ENCODE data around the gene ZNF205. TPM values are rescaled to one million over a fixed set of nuclear protein-coding genes. Genes with fewer than 3 reads are reported as not detected.
"Not testable (repeated sequence)": the region's sequence is repeated elsewhere in the genome, so short reads cannot be mapped to it uniquely, and the experiment has no call there.

Gene ZNF205
- total RNA-seq, 2 donors from 2014 or later = not detected

- no peak for DNase-seq (ENCODE audit: low spot score)
- no peaks in the 10 kb centered on the region for H3K9me3 Mint-ChIP-seq
- ATAC-seq = no peak
- H3K4me1 Mint-ChIP-seq (ENCODE audit: low read depth in 2 of 2) = peaks cover 33 to 38% of the 10 kb centered on the region in 2 donors
- no peaks in the 10 kb centered on the region for H3K27me3 Mint-ChIP-seq
- no peak overlapping the region for H3K27ac Mint-ChIP-seq
- no peaks in the 10 kb centered on the region for H3K36me3 Mint-ChIP-seq
- no peak overlapping the region for H3K4me3 Mint-ChIP-seq
Observed at GRCh38 chr16:3161235-3162018, 49.0 kb downstream of the ZNF205 start.

DNA sequence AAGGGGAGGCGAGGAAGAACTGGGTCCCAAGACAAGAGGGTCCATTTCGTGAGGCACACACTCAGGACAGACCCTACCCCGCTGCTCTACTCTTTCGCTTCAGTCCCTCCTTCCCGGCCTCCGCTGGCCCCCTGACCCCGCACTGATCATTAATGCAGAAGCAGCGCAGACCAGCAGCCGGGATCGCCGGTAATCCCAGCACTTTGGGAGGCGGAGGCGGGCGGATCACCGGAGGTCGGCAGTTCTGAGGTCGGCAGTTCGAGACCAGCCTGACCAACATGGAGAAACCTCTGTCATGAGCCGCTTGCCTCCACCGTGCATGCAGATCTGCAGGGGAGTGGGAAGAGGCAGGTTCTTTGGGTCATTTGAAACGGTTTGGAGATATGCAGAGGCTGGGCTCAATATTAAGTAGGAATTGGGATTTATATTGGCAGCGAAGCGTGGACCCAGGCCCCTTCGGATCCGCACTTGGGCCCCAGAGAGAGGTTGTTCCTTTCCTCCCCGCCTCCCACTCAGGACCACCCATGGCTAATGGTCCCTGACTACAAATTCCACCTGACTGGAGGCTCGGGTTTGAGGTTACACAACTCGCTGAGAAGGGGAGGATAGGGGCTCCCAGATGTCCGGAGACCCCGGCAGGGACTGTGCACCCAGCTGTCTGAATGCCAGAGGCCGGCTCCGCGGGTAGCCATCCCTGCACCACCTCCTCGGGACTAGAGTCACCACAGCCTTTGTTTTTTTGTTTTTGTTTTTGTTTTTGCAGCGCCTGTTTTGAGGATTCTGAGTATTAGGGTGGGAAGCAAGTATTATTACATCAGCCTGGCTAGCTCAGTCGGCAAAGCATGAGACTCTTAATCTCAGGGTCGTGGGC is 52.0 kb downstream of the ZNF205 start:
- Mint-ChIP-seq H3K4me3 (no peak overlapping the region), H3K9me3 (no peaks in the 10 kb centered on the region)

DNA sequence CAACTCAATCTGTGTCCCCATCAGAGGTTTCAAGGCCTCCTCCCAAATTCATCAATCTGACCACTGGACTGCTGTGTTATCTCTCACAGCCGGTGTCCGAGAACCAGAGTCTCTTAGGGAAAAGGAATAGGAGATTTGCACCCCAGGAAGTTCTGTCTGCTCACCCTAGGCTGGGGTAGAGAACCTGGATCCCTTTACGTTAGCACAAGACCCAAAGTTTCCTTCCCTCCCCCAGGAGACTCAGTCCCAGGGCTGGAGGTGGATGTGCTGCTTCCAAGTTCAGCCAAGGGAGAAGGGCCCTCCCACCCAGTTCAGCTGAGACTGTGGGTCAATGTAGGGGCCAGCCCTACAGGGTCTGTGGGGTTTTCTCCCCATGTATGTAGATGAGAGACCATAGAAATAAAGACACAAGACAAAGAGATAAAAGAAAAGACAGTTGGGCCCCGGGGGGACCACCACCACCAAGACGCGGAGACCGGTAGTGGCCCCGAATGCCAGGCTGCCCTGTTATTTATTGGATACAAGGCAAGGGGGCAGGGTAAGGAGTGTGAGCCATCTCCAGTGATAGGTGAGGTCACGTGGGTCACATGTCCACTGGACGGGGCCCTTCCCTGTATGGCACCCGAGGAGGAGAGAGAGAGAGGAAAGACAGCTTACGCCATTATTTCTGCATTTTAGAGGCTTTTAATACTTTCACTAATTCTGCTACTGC is 52.9 kb downstream of the ZNF205 start:
- ATAC-seq (no peak), DNase-seq (ENCODE audit: low spot score) (no peak)
- peaks cover 9 to 14% of the 10 kb centered on the region in 2 donors for H3K4me1 Mint-ChIP-seq (ENCODE audit: low read depth in 2 of 2)
- H3K27me3 Mint-ChIP-seq = no peaks in the 10 kb centered on the region
- H3K4me3 Mint-ChIP-seq = peak overlapping the region; percentile 47
- H3K9me3 Mint-ChIP-seq = no peaks in the 10 kb centered on the region
- peak overlapping the region; percentile 27 to 89 for H3K27ac Mint-ChIP-seq
- H3K36me3 Mint-ChIP-seq = no peaks in the 10 kb centered on the region

More for the DNA sequence above, 52.0 kb downstream of the ZNF205 start:
- no peak for DNase-seq (ENCODE audit: low spot score)
- no peaks in the 10 kb centered on the region for H3K36me3 Mint-ChIP-seq
- no peak overlapping the region for H3K27ac Mint-ChIP-seq
- H3K27me3 Mint-ChIP-seq = no peaks in the 10 kb centered on the region
- ATAC-seq = peak in 1 of 2 donors; percentile 28
- H3K4me1 Mint-ChIP-seq (ENCODE audit: low read depth in 2 of 2) = peaks cover 12 to 19% of the 10 kb centered on the region in 2 donors

DNA sequence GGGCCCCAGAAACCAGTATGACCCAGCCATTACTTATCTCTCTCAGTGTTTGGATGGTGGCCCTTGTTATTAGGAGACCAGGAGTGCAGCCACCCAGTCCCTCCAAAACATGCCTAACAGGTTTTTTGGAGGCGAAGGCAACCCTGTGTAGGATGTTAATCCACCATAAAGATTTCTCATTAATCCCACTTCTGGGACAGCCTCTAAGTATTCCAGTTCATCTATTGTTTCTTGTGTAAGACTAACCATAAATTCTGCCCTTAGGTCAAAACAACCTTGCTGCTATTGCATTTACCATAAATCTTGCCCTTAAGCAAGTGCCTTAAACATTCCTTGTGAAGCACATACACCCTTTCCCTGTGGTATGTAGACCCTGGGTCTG is 54.1 kb downstream of the ZNF205 start:
- ATAC-seq (no peak), DNase-seq (ENCODE audit: low spot score) (no peak)
- H3K9me3 Mint-ChIP-seq = no peaks in the 10 kb centered on the region
- H3K27me3 Mint-ChIP-seq = peaks cover 5 to 6% of the 10 kb centered on the region in 2 donors
- H3K27ac Mint-ChIP-seq = no peak overlapping the region
- H3K4me1 Mint-ChIP-seq (ENCODE audit: low read depth in 2 of 2) = peaks cover 15 to 23% of the 10 kb centered on the region in 2 donors
- no peaks in the 10 kb centered on the region for H3K36me3 Mint-ChIP-seq
- no peak overlapping the region for H3K4me3 Mint-ChIP-seq

GRCh38 chr16:3168729-3169128 is 56.3 kb downstream of the ZNF205 start:
- H3K4me3 Mint-ChIP-seq; ATAC-seq; DNase-seq (ENCODE audit: low spot score); H3K27ac Mint-ChIP-seq; H3K36me3 Mint-ChIP-seq; H3K9me3 Mint-ChIP-seq: not testable (repeated sequence)
- peaks cover 26 to 29% of the 10 kb centered on the region in 2 donors for H3K4me1 Mint-ChIP-seq (ENCODE audit: low read depth in 2 of 2)
- H3K27me3 Mint-ChIP-seq = peaks cover 9 to 10% of the 10 kb centered on the region in 2 donors

Other genes starting within 250 kb of the ZNF205 start
- gene FLYWCH2, start 229.4 kb upstream of the ZNF205 start, total RNA-seq = 10 to 100 TPM; 21.5 to 24.7 TPM
- gene FLYWCH1, start 200.7 kb upstream of the ZNF205 start, total RNA-seq = 10 to 100 TPM; 66.6 to 85.7 TPM
- gene KREMEN2, start 148.3 kb upstream of the ZNF205 start, total RNA-seq = not detected
- gene PAQR4, start 143.2 kb upstream of the ZNF205 start, total RNA-seq = 10 to 100 TPM; 19.7 to 39.1 TPM
- 100 to 1,000 TPM in 1 of 2 donors, 10 to 100 TPM in 1; 76.4 to 251 TPM for gene PKMYT1, start 132.1 kb upstream of the ZNF205 start, total RNA-seq
- gene CLDN9, start 99.7 kb upstream of the ZNF205 start, total RNA-seq = under 1 TPM in 1 of 2 donors, not detected in 1; 0.47 TPM
- not detected for gene CLDN6, start 94.4 kb upstream of the ZNF205 start, total RNA-seq
- 1 to 10 TPM; 6.4 to 6.5 TPM for gene TNFRSF12A, start 92.2 kb upstream of the ZNF205 start, total RNA-seq
- gene HCFC1R1, start 88.6 kb upstream of the ZNF205 start, total RNA-seq = 10 to 100 TPM; 14.3 to 18.4 TPM
- 10 to 100 TPM; 33.6 to 58.8 TPM for gene THOC6, start 88.6 kb upstream of the ZNF205 start, total RNA-seq
- under 1 TPM; 0.50 to 0.67 TPM for gene BICDL2, start 75.6 kb upstream of the ZNF205 start, total RNA-seq
- 10 to 100 TPM; 54.3 to 66.6 TPM for gene MMP25, start 66.0 kb upstream of the ZNF205 start, total RNA-seq
- 1,000 to 10,000 TPM in 1 of 2 donors, 100 to 1,000 TPM in 1; 678 to 1,235 TPM for gene IL32, start 46.9 kb upstream of the ZNF205 start, total RNA-seq
- gene ZSCAN10, start 13.3 kb upstream of the ZNF205 start, total RNA-seq = under 1 TPM in 1 of 2 donors, not detected in 1; 0.22 TPM
- gene ZNF213, start 22.4 kb downstream of the ZNF205 start, total RNA-seq = 10 to 100 TPM in 1 of 2 donors, 1 to 10 TPM in 1; 8.5 to 11.6 TPM
- gene OR1F1, start 75.6 kb downstream of the ZNF205 start, total RNA-seq = not detected
- 10 to 100 TPM; 16.6 to 18.9 TPM for gene ZNF200, start 122.6 kb downstream of the ZNF205 start, total RNA-seq
- under 1 TPM; 0.26 to 0.31 TPM for gene MEFV, start 144.0 kb downstream of the ZNF205 start, total RNA-seq
- gene ZNF263, start 170.9 kb downstream of the ZNF205 start, total RNA-seq = 10 to 100 TPM; 23.2 to 24.5 TPM
- 1 to 10 TPM; 5.0 to 6.7 TPM for gene TIGD7, start 192.8 kb downstream of the ZNF205 start, total RNA-seq
- gene ZNF75A, start 192.9 kb downstream of the ZNF205 start, total RNA-seq = 10 to 100 TPM; 43.0 to 43.8 TPM
- gene OR2C1, start 243.3 kb downstream of the ZNF205 start, total RNA-seq = not detected